Inflammatory macrophage (primary cell): Measurements from ENCODE around the gene KCNN3.

Experiments used
- DNase-seq, 2 donors: peaks; one replicate each; pipeline ENCODE4 v3.0.0-alpha.2; 2020 to 2022

KCNN3 gene

DNA sequence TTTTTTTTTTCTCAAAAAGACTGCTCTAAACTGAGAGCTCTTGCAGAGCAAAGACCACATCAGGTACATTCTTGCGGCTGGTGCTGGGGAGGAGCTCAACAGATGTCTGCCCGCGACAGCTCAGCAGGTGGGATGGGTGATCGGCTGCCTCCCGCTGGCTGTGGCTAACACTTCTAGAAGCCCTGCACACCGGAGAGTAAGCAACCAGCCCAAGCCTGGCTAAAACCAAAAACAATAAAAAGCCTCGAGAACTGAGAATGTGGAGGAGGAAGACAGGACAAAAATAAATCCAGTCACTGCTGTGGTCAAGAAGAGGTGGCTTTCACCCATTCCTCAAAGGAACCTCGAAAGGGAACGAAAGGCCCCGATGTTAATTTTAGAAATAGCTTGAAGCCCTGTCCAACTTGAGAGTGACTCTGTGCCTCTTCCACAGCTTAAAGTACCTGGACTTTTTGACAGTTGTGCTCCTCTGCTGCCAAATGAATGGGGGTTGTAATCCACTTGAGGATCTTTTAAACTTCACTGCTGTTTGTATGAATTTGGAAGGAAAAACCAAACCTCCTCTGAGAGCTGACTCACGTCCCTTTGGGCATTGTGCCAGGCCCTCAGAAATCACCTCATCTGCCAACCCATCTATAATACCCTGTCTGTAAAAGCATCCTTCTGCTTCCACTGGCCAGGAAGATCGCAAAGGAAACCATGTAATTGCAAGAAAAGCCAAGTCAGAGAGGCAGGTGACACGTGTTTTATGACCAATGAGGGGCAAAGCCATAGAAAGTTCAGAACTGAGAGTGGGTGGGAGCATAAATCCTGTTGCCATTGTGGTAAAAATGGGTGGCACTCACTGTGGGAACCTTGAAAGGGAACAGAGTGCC lies 78.6 kb downstream of the KCNN3 start:
- no peak for DNase-seq

DNA sequence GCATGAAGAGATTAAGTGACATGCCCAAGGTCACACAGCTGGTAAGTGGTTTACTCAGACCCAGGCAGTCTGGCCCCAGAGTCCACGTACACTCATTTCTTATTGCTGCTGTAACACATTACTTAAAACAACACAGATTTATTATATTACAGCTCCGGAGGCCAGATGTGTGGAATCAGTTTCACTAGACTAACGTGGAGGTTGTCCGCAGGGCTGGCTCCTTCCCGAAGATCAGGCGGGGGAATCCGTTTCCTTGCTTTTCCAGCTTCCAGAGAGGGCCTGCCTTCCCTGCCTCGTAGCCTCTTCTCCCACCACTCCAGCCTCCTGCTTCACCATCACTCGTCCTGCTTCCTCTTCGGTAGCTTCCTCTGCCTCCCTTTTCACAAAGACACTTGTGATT lies 81.2 kb downstream of the KCNN3 start:
- no peak for DNase-seq

DNA sequence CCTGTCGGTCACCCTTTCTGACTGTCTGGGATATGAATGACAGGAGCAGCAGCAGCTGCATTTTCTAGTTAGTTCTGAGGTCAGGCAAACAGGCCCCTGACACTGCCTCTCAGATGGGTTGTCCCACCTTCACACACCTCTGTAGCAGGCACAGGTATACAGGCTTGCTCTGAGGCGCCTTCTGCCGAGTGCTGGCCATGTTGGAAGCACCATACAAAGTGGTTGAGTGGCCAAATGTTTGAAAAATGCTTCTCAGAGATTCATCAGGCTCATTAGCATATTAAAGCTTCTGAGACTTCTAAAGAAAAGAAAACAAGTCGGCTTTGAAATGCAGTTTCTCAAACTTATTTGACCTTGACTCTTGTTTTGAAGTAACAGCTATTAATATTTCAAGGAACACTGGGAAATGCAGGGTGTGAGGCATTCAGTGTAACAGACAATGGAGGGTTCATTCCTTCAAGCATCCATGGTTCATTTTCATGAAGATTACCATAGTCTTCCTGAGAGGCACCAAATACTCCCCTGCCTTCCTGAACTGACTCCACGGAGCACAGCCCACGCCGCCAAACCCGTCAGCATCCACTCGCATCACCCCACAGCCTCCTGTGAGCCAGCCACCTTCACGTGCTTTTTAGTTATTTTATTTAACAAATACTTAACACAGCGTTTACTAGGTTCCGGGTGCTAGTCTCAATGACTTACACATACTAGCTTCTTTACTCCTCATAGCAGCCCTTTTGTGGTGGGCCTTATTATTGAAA lies 81.8 kb downstream of the KCNN3 start:
- DNase-seq = no peak

DNA sequence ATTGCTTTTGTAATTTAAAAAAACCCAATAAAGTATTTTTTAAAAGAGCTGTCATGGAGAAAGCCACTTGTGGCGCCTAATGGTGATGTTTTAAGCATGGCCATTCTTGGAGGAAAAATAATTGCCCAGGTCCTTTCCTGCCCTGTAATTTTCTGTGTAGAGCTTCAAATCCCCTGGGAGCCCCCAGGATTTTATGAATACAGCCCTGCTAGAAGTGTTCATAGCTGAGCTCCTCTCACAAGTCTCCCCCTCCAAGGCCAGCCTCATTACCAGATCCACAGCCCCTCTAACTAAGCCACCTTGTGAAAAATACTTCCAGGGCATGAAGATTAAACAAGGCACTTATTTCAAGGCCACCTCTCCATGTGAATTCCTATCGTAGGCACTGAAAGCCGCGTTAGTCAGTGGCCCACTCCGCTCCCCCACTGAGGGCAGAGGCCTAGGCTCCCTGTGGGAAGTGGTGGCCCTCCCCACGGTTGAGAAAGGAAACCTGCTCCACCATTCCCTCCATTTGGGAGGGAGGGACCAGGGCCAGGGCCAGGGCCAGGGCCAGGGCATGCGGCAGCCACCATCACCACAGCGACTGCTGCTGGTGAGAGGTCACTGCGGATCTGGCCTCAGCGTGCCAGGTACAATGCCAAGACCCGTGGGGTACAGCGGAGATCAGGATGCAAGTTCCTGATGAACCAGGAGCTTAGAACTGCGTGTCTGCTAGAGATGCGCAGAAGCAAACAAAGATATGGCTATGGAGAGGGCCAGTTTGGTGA lies 83.1 kb downstream of the KCNN3 start:
- no peak for DNase-seq

DNA sequence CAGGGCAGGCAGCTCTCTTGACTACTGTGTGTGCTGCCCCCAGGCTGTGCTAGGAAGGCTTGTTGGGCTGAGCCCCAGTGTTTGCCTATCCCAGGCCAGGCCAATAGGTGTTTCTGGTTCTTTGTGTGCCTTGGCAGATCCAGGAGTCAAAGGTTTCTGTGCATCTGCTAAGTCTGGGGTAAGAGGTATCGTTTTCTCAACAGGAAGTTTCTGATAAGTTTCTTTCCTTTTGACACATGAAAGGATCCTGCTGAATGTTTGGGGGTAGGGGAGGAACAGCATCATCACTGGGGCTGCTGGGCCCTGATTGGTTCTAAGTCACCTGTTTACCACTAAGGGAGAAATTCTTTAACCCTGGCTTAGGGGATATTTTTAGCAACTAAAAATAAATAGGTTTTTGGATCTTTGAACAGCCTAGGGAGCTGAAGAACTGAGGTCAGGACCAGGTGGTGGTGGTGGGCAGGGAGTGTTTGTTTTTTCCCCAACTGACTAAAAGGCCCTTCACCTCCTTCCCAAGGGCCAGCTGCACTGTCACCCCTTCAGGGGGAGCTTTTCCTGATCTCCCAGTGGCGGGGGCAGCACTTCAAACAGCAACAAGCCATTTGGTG lies 85.1 kb downstream of the KCNN3 start:
- no peak for DNase-seq

DNA sequence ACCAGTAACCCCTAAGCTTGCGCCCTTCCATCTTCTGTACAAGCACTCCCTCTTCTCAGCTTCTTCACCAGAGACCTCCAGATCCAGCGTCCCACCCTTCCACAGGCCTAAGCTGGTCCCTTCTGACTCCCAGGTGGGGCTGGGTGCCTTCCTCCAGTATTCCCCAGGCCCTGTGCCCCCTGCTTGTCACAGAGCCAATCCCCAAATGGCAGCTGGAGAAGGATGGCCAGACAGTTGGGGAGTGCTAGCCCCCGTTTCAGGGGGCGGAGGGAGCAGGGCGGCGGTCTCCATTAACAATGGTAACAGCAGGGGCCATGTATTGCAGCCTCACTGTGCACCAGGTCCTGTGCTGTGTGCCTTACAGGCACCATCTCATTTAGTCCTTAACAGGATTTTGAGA lies 85.7 kb downstream of the KCNN3 start:
- DNase-seq = no peak

DNA sequence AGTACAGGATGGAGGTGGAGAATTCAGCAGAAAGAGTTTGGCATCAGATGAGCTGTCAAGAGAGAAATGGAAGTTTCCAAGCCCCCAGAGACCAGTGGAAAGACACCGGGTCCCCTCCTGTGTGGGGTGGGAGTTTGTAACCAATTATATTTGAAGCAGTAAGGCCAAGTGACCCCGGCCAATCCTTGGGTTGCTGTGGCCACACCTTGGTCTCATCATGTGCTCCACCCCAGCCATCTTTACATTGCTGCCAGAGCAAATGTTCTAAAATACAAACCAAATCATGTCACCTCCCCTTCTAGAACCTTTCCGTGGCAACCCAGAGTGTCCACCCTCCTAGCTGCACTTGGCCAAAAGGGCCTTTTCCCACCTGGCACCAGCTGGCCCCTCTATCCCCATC lies 86.1 kb downstream of the KCNN3 start:
- DNase-seq = no peak

DNA sequence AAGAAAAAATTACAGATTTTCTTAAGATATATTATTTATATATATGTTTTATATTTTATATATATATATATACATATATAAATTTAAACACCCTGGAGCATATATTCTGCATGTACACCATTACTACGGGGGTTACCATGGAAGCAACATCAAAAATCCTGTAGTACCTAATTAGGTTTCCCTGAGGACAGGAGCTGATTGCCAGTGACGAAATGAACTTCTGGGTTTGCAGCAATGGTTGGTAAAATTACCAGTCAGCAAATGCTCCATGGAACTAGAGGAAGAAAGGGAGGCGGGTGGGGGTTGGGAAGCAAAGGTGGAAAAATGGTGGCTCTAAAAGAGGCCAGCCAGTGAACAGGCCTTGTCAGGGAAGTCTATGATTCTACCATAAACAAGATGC lies 89.5 kb downstream of the KCNN3 start:
- no peak for DNase-seq

DNA sequence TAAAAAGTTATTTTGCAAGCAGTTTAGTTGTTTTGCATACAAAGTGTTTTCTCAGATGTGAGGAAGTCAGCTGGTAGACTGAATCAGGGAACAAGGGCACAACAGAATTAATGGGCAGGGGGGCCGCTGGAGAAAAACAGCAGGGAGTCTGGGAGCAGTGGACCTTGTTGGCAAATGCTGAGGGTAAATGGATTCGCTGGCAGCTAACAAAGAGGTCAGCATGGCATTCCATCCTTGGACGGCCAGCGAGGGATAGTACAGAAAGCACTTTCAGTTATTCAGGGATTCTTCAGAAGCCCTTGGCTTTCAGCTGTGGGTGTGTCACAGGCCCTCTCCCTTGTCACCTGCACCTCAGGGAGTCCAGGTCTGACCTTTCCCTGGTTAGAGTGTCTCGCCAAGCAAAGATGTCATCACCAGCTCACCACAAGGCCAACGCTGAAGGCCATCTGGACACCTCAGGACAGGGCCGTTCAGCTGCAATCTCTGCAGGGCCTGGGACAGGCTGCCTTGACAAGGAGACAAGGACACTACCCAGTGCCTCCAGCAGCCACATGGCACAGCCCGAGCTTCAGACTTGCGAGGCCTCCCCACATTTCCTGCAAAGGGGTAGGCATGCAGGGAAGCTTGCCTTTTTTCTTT lies 90.4 kb downstream of the KCNN3 start:
- no peak for DNase-seq

DNA sequence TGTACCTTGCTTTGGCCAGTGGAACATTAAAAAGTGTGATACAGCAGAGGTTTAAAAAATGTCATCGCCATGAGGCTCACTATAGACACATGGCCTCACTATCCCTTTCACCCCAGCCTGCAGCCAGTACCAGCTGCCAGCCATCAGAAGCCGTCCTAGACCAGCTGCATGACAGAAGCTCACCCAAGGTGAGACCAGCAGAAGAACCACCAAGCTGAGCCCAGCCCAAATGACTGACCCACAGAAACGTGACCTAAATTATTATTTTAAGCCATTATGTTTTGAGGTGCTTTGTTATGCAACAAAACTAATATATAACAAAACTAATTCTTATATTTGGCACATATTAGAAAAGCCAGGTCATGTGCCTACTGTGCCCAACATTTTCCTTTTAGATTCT lies 91.1 kb downstream of the KCNN3 start:
- DNase-seq = no peak

DNA sequence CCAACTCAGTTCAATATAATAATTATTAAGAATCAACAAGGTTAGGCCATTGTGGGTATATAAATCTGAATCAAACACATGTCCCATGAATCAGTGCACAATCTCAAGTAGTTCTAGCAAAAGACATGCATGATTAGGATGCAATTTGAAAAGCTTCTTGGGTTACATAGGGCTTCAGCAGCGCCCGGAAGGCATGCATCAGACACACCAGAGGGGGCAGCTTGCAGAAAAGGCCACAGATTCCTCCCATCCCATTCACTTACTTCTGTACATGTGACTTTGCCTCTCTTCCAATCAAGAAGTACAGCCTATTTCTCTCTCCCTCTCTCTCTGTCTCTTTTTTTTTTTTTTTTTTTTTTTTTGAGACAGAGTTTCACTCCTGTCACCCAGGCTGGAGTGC lies 91.8 kb downstream of the KCNN3 start:
- no peak for DNase-seq

DNA sequence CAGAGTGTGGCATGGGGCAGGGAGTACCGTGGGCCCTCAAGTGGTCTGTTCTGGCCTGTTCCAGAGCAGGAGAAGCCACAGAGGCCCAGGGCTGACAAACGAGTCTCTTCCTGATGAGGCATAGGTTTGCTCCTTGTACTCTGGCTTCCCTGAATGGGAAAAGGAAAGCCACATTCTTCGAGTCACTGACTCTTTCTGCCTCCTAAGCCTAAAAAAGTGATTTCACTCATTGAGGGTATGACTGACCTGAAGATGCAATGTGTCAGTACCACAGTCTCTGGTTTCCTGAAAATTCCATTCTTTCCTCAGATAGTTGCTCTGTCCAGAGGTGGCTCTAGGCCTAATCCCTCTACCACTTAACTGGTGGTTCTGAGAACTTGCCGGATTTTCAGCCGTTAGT lies 92.3 kb downstream of the KCNN3 start:
- DNase-seq = no peak

DNA sequence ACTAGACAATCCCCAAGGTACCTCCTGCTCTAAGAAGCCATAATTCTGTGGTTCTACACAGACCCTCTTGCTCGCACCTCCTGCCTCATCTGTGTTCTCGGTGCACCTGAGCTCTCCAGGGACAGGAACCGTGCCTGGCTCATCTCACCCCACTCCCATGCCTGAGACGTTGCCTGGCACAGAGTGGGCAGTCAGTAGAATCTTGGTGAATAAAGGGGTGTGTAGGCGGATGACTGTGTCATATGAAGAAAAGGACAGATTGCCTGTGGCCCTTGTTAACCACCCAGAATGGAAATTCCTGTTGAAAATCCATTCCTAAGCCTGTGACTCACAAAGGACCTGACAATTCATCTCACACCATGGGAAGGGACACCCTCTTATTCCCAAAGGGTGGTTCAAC lies 92.9 kb downstream of the KCNN3 start:
- no peak for DNase-seq

DNA sequence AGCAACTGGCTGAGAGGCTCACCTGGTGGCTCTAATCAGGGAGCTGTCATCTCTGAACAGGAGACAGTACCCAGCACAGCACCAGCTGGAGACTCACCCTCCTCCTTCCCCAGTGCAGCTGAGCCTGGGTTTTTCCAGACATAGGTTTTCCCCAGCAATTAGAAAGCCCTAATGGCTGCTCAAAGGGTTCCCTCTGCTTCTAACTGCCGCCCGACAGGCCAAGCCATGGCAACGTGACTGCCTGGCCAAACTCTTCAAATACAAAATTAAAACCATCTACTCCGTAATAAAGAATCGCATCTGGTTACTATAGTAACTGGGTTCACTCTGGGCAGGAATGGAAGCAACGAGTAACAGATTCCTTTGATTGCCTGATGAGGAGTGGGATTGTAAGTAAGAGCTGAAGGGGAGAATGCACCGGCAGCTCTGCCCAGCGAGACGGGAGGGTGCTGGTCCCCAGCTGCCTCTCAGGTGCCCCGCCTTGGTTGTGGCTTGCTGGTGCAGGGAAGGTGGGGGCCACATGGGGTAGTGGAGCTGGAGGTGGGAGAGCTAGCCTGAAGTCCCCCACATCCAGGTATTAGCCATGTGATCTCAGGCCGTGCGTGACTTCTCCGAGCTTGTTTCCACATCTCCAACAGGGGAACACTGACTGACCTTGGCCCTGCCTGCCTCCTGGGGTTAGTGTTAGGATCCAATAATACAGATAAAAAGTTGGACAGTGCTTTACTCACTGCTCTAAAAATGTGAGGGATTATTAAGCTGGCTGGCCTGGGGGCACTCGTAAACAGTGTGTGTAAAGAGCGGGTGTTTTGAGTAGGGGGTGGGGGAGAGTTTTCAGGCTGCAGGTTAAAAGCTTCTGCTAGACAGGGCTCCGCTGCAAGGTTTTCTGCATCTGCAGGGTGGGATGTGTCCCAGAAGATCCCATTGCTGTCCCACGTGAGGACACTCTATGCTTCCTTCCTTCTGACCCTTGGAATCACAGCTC lies 94.2 kb downstream of the KCNN3 start:
- no peak for DNase-seq

DNA sequence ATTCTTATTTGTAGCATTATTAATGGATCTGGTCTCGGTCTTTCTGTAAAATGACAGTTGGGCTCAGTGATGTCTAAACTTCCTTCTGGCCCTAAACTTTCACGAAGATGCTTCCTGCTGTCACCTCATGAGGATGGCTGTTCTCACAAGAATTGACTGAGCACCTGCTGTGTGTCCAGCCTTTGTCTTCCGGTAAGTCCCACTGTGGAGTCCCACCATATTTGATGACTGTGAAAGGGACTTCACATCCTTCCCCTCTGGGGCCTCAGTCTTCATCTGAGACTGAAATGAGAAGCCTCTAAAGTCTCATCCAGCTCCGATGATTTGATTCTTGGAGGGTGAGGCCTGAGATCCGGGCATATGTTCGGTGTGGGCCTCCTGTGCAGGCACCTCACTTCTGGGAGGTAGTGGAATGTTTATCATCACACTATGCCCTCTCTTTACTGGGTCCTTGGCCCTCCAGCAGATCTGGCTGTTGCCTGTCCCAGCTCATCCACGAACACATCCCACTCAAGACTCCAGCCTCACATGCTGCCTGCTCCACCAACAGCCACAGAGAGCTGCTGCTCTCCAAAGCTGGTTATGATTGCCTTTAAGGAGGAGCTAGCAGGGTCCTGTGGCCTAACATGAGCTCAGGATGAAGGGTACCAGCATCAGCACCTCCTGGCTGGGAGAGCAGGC lies 95.8 kb downstream of the KCNN3 start:
- DNase-seq = no peak

DNA sequence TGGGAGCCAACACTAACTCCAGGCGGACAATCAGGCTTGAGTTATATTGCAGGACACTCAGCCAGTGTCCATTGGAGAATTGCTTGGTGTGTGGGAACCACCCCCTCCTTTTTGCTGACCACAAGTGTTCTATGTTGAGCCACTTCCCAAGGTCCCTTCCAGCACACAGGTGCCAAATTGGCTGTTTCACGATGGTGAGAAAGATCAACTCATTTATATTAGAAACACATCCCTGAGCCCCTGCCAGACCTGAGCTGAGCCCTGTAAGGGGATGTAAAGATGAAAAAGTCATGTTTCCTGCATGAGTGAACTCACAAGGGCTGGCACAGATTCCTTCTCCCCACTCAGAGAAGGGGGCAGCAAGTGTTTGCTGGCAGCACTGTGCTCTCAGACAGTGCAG lies 96.5 kb downstream of the KCNN3 start:
- no peak for DNase-seq

DNA sequence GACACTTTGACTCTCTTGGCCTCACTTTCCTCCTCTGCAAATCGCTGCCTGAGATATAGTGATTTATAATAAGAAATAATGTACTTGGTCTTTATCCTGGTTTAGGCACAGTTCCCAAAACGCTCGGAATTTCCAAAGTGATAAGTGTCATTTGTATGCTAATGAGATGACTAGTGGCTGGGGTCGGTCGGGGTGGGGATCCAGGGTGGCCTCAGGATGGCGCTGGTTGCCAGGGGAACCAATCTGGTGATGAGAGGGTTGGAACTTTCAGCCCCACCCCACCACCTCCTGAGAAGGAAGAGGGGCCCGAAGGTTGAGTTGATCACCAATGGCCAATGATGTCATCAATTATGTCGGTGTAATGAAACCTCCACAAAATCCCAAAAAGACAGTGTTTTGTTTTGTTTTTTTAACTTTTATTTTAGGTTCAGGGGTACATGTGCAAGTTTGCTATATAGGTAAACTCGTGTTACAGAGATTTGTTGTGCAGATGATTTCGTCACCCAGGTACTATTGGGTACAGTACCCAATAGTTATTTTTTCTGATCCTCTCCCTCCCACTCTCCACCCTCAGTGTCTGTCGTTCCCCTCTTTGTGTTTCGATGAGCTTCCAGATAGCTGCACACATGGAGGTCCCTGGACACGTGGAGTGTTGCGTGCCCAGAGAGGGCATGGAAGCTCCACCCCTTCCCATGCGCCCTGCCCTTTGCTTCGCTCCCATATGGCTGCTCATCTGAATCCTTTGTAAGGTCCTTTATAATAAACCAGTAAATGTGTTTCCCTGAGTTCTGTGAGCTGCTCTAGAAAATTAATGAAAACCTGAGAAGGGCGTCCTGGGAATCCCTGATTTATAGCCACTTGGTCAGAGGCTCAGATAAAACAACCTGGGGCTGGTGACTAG lies 97.2 kb downstream of the KCNN3 start:
- DNase-seq = no peak

DNA sequence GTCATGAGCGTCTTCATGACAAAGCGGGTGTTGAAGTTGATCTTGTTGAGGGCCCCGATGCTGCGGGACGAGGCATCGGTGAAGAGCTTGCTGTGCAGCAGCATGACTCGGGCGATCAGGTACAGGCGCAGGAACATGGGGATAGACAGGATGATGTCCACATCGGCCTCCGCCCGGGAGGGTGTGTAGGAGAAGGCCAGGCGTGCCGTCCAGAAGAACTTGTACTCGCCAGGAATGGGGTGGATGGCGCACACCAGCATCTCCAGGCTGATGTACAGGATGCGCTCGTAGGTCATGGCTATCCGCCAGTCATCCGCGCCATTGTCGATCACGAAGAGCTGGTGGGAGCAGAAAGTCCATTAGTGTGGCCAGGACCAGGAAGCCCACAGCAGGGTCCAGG lies 98.0 kb downstream of the KCNN3 start:
- no peak for DNase-seq

DNA sequence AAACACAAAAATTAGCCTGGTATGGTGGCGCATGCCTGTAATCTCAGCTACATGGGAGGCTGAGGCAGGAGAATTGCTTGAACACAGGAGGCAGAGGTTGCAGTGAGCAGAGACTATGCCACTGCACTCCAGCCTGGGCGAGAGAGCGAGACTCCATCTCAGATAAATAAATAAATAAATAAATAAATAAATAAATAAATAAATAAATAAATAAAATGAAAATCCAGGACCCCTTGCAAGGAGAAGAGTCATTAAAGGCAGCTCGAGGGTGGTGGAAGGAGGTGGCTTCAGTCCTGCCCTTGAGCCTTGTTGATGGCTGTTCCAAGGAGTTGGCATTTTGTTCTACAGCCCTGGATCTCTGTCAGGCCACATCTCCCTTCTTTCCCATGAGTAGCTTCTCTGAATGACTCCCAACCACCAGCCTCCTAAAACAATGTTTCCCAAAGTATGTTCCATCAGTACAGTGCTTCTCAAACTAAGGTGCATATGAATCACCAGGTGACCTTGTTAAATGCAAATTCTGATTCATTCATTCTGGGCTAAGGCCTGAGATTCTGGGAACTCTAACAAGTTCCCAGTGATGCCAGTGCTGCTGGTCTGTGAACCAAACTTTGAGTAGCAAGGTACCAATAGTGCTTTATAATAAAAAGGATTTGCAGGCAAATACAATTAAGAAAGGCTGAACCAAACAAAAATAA lies 99.0 kb downstream of the KCNN3 start:
- DNase-seq = no peak
